Lower lobe of right lung (tissue), 2 donors: ENCODE data around the gene IRX2. TPM values are rescaled to one million over a fixed set of nuclear protein-coding genes. Genes with fewer than 3 reads are reported as not detected.

ENCODE experiments used
- ATAC-seq, 2 donors: fragments of 200-7000 bp; cut with Tn5 transposase; one replicate each; pipeline ENCODE4 v1.9.1; 2020 to 2022; ENCODE audit warnings: mild to moderate bottlenecking in 2 of 2, moderate library complexity in 2 of 2
- DNase-seq: peaks from one replicate; pipeline ENCODE4 v3.0.0-alpha.2; 2020
- H3K27ac ChIP-seq: fragments of 200-600 bp; one replicate; pipeline ENCODE4 v1.8.0; 2022
- H3K27me3 ChIP-seq: fragments of 200-600 bp; one replicate; pipeline ENCODE4 v1.8.0; 2022; ENCODE audit warnings: low read depth
- H3K36me3 ChIP-seq: fragments of 200-600 bp; one replicate; pipeline ENCODE4 v1.8.0; 2022; ENCODE audit warnings: mild to moderate bottlenecking
- H3K4me1 ChIP-seq: fragments of 200-600 bp; one replicate; pipeline ENCODE4 v1.8.0; 2022
- H3K4me3 ChIP-seq: fragments of 200-600 bp; one replicate; pipeline ENCODE4 v1.8.0; 2022; ENCODE audit warnings: mild to moderate bottlenecking
- H3K9me3 ChIP-seq: fragments of 200-600 bp; one replicate; pipeline ENCODE4 v1.8.0; 2022
- intact Hi-C: fragments of 100-400 bp; cut with DNase I; formaldehyde crosslinking; loops from one replicate; pipeline ENCODE4 v1.11.0; 2022
- total RNA-seq: library from RNA; stranded (reverse); fragmentation: NEBNext Ultra II Directional; extraction: Animal tissue kit (Norgen Biotek cat#: 25700); gene quantifications from one replicate; pipeline ENCODE4 v1.2.1, GENCODE V29; 2021
- TF ChIP-seq, protein P1 (sequence below): fragments of 200-600 bp; IDR thresholded peaks from one replicate; pipeline ENCODE4 v1.8.0; 2022; ENCODE audit warnings: antibody characterized with exemption, mild to moderate bottlenecking
- donor health status: DM: no; HTN: yes; CAD: no; lungs with severe emphysema.

The IRX2 gene
- total RNA-seq, 1 donor from 2014 or later: 52.1 TPM

DNA sequence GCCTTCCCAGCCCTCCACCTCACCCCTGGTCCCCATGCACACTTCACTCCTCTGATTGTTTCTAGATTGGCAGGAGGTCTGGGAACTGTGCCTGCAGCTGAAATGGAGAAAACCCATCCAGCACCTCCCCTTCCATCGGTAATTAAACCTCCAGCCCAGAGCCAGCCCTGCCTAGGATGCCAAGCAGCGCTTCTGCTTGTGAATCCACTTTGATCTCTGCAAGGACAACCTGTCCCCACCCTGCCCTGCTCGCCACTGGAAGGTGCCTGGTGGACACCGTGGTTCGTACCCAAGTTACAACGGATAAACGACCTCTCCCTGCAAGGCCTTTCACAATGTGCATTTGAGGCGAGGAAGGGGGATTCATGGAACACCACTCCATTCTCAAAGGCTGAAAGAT lies 50.6 kb downstream of the IRX2 start:
- TF ChIP-seq, protein P1, sequence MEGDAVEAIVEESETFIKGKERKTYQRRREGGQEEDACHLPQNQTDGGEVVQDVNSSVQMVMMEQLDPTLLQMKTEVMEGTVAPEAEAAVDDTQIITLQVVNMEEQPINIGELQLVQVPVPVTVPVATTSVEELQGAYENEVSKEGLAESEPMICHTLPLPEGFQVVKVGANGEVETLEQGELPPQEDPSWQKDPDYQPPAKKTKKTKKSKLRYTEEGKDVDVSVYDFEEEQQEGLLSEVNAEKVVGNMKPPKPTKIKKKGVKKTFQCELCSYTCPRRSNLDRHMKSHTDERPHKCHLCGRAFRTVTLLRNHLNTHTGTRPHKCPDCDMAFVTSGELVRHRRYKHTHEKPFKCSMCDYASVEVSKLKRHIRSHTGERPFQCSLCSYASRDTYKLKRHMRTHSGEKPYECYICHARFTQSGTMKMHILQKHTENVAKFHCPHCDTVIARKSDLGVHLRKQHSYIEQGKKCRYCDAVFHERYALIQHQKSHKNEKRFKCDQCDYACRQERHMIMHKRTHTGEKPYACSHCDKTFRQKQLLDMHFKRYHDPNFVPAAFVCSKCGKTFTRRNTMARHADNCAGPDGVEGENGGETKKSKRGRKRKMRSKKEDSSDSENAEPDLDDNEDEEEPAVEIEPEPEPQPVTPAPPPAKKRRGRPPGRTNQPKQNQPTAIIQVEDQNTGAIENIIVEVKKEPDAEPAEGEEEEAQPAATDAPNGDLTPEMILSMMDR: no peak
- H3K27me3 ChIP-seq: no peaks in the 10 kb centered on the region
- no peaks in the 10 kb centered on the region for H3K9me3 ChIP-seq
- H3K4me1 ChIP-seq: no peaks in the 10 kb centered on the region
- H3K36me3 ChIP-seq: no peaks in the 10 kb centered on the region
- no peak overlapping the region for H3K4me3 ChIP-seq
- no peak overlapping the region for H3K27ac ChIP-seq
- ATAC-seq: no peak
- intact Hi-C loops: no loop called here
- no peak for DNase-seq

DNA sequence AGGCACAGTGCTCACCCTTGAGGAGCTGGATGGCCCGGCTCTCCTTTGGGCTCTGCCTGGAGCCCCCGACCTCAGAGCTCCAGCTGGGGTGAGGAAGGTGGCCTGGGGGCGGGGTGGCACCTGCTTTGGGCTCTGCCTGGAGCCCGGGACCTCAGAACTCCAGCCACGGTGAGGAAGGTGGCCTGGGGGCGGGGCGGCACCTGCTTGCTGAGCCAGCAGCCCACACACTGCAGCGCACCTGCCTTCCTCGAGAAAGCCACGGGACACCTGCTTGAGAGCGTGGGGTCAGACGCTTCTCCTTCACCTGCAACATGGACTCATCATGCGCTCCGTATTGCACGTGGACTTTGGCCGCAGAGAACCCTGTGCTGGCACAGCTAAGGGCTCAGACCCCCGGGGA lies 51.8 kb downstream of the IRX2 start:
- Histone ChIP-seq H3K36me3 (no peaks in the 10 kb centered on the region), H3K4me1 (no peaks in the 10 kb centered on the region), H3K4me3 (no peak overlapping the region), H3K27ac (no peak overlapping the region), H3K9me3 (no peaks in the 10 kb centered on the region), H3K27me3 (no peaks in the 10 kb centered on the region)
- TF ChIP-seq, protein P1: no peak
- ATAC-seq (peak in 1 of 2 donors; percentile 9), DNase-seq (no peak)
- intact Hi-C loops: no loop called here

DNA sequence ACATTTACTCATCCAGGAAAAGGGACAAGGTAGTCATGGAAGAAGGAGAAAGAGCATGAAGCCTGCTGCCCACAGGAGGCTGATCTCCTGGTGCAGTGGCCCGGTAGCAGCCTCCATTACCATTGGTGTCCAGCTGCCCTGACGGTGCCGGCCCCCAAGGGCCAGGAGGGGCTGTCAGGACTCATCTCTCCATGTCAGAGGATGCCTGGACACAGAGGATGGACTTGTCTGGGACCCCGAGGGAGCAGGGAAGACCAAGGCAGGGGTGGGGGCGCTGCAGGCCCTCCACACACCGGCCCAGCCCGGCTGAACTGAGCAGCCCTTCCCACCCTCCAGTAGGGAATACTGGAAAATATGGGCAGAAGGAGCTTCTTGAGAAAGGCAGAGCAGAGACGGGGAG lies 52.2 kb downstream of the IRX2 start:
- Histone ChIP-seq H3K27me3 (no peaks in the 10 kb centered on the region), H3K27ac (no peak overlapping the region), H3K9me3 (no peaks in the 10 kb centered on the region), H3K4me3 (no peak overlapping the region), H3K4me1 (no peaks in the 10 kb centered on the region), H3K36me3 (no peaks in the 10 kb centered on the region)
- intact Hi-C loops: no loop called here
- ATAC-seq: no peak
- TF ChIP-seq, protein P1: no peak
- DNase-seq: no peak

DNA sequence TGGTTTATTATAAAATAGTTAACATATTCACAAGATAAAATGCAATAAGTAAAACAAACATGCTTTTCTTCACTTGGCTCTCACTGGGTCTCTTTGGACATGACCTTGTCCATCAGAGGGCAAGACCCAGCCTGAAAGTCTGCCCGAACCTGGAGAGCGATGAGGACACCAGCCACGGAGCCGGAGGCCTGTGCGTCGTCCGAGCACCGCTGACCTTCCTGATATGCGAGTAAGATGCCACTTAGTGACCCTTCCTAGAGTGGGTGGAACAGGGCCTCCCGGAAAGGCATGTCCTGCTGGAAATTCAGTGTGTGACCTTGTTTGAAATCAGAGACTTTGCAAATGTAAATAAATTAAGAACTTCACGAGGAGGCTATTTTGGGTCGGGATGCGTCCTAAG lies 52.9 kb downstream of the IRX2 start:
- Histone ChIP-seq H3K27ac (no peak overlapping the region), H3K36me3 (no peaks in the 10 kb centered on the region), H3K27me3 (no peaks in the 10 kb centered on the region), H3K4me3 (no peak overlapping the region), H3K9me3 (no peaks in the 10 kb centered on the region), H3K4me1 (no peaks in the 10 kb centered on the region)
- intact Hi-C loops: no loop called here
- no peak for ATAC-seq
- no peak for DNase-seq
- TF ChIP-seq, protein P1: no peak

DNA sequence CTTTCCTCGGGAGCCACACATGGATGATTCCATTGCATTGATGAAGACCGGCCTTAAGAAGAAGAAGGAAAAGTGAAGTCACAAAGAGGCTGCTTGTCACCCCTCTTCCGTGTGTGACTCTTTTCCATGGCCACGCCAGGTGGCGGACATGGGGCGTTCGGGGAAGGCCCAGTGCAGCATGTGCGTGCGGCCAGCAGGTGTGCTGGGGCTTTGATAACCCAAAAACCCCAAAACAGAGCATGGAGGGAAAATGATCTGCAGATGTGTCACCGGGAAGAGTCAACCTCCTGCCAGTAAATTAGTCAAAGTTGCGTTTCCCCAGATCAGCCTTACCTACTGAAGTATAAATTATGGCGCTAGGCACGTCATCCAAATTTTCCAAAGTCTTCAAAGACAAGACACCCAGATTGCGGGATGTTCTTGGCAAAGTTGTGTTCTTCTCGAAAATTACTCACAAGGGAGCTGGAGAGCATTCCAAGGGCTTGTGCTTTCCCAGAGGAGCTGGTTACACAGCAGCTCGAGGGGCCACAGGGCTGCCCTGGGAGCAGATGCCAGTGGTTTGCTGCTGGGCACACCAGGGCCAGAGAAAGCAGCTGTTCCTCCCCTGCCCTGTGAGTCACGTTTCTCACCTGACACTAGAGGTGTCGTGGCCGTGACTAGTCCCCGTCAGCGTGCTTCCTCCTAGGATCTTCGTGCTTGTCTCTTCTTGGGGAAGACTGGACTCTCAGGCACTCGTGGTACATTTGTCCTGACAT lies 53.9 kb downstream of the IRX2 start:
- no peak overlapping the region for H3K4me3 ChIP-seq
- TF ChIP-seq, protein P1: no peak
- H3K9me3 ChIP-seq: no peaks in the 10 kb centered on the region
- intact Hi-C loops: no loop called here
- H3K36me3 ChIP-seq: no peaks in the 10 kb centered on the region
- ATAC-seq: no peak
- no peaks in the 10 kb centered on the region for H3K4me1 ChIP-seq
- H3K27ac ChIP-seq: no peak overlapping the region
- DNase-seq: no peak
- H3K27me3 ChIP-seq: no peaks in the 10 kb centered on the region
